ENCODE results near the gene GPR32. TPM values are rescaled to one million over a fixed set of nuclear protein-coding genes. Genes with fewer than 3 reads are reported as not detected.
"Not testable (repeated sequence)": the region's sequence is repeated elsewhere in the genome, so short reads cannot be mapped to it uniquely, and the experiment has no call there.

Gene GPR32
- polyA plus RNA-seq, 3 donors = not detected

GRCh38 chr19:50743537-50743936 lies 26.7 kb upstream of the GPR32 start:
- WGBS, 3 donors = 79 to 88% (median 83%) methylated on average over 6 of the region's 6 CpGs
- no peak overlapping the region for H3K27ac ChIP-seq (ENCODE audit: low read depth, low read length)

- 73 to 80% (median 79%) methylated on average over 10 of the region's 10 CpGs for WGBS, 3 donors
- H3K27ac ChIP-seq (ENCODE audit: low read depth, low read length) = no peak overlapping the region
Observed at GRCh38 chr19:50745221-50745620, 25.0 kb upstream of the GPR32 start.

GRCh38 chr19:50747141-50747540 lies 23.1 kb upstream of the GPR32 start:
- H3K27ac ChIP-seq (ENCODE audit: low read depth, low read length) = not testable (repeated sequence)
- 85 to 89% (median 87%) methylated on average over 14 of the region's 14 CpGs for WGBS, 3 donors

- 52 to 68% (median 54%) methylated on average over 6 of the region's 6 CpGs for WGBS, 3 donors
- no peak overlapping the region for H3K27ac ChIP-seq (ENCODE audit: low read depth, low read length)
Observed at GRCh38 chr19:50749490-50749889, 20.8 kb upstream of the GPR32 start.

- H3K27ac ChIP-seq (ENCODE audit: low read depth, low read length) = no peak overlapping the region
- 33 to 60% (median 52%) methylated on average over 15 of the region's 15 CpGs for WGBS, 3 donors
Observed at GRCh38 chr19:50750010-50750409, 20.3 kb upstream of the GPR32 start.

GRCh38 chr19:50753879-50754278 lies 16.4 kb upstream of the GPR32 start:
- H3K27ac ChIP-seq (ENCODE audit: low read depth, low read length) = no peak overlapping the region
- WGBS, 3 donors = 68 to 87% (median 75%) methylated on average over 4 of the region's 4 CpGs

- not testable (repeated sequence) for H3K27ac ChIP-seq (ENCODE audit: low read depth, low read length)
- WGBS, 3 donors = 60 to 69% (median 67%) methylated on average over 8 of the region's 8 CpGs
Observed at GRCh38 chr19:50756244-50756643, 14.0 kb upstream of the GPR32 start.

GRCh38 chr19:50757624-50758023 lies 12.6 kb upstream of the GPR32 start:
- WGBS, 3 donors = 86 to 96% (median 92%) methylated on average over 3 of the region's 3 CpGs
- not testable (repeated sequence) for H3K27ac ChIP-seq (ENCODE audit: low read depth, low read length)

GRCh38 chr19:50759076-50759475 lies 11.2 kb upstream of the GPR32 start:
- H3K27ac ChIP-seq (ENCODE audit: low read depth, low read length) = not testable (repeated sequence)
- WGBS, 3 donors = 71 to 89% (median 78%) methylated on average over 11 to 18 of the region's 18 CpGs

GRCh38 chr19:50759886-50760285 lies 10.4 kb upstream of the GPR32 start:
- no peak overlapping the region for H3K27ac ChIP-seq (ENCODE audit: low read depth, low read length)
- 66 to 78% (median 69%) methylated on average over 4 of the region's 4 CpGs for WGBS, 3 donors

- H3K27ac ChIP-seq (ENCODE audit: low read depth, low read length) = not testable (repeated sequence)
- WGBS, 3 donors = 49 to 67% (median 55%) methylated on average over 3 of the region's 3 CpGs
Observed at GRCh38 chr19:50761501-50761900, 8.8 kb upstream of the GPR32 start.

GRCh38 chr19:50763521-50763920 lies 6.7 kb upstream of the GPR32 start:
- WGBS, 3 donors = 59 to 64% (median 60%) methylated on average over 8 to 13 of the region's 13 CpGs
- not testable (repeated sequence) for H3K27ac ChIP-seq (ENCODE audit: low read depth, low read length)

GRCh38 chr19:50764409-50764808 lies 5.9 kb upstream of the GPR32 start:
- 57 to 77% (median 76%) methylated on average over 7 of the region's 7 CpGs for WGBS, 3 donors
- no peak overlapping the region for H3K27ac ChIP-seq (ENCODE audit: low read depth, low read length)

- H3K27ac ChIP-seq (ENCODE audit: low read depth, low read length) = not testable (repeated sequence)
- WGBS, 3 donors = 63 to 74% (median 71%) methylated on average over 11 to 12 of the region's 12 CpGs
Observed at GRCh38 chr19:50766746-50767145, 3.5 kb upstream of the GPR32 start.

- WGBS, 3 donors = 31 to 44% (median 35%) methylated on average over 5 of the region's 5 CpGs
- not testable (repeated sequence) for H3K27ac ChIP-seq (ENCODE audit: low read depth, low read length)
Observed at GRCh38 chr19:50767263-50767662, 3.0 kb upstream of the GPR32 start.

GRCh38 chr19:50768277-50768676 lies 2.0 kb upstream of the GPR32 start:
- no peak overlapping the region for H3K27ac ChIP-seq (ENCODE audit: low read depth, low read length)
- WGBS, 3 donors = 45 to 65% (median 61%) methylated on average over 5 of the region's 5 CpGs

GRCh38 chr19:50770888-50771287 lies 624 bp downstream of the GPR32 start:
- H3K27ac ChIP-seq (ENCODE audit: low read depth, low read length) = no peak overlapping the region
- 70 to 85% (median 79%) methylated on average over 13 of the region's 13 CpGs for WGBS, 3 donors

- 36 to 62% (median 57%) methylated on average over 2 of the region's 2 CpGs for whole genome bisulfite sequencing, 3 donors
- H3K27ac ChIP-seq (ENCODE audit: low read depth, low read length) = no peak overlapping the region
Observed at GRCh38 chr19:50772476-50772875, 2.2 kb downstream of the GPR32 start.

- H3K27ac ChIP-seq (ENCODE audit: low read depth, low read length) = not testable (repeated sequence)
- 75 to 85% (median 75%) methylated on average over 3 of the region's 3 CpGs for WGBS, 3 donors
Observed at GRCh38 chr19:50772912-50773311, 2.6 kb downstream of the GPR32 start.

GRCh38 chr19:50773454-50773853 lies 3.2 kb downstream of the GPR32 start:
- WGBS, 3 donors = 41 to 55% (median 54%) methylated on average over 7 of the region's 7 CpGs
- not testable (repeated sequence) for H3K27ac ChIP-seq (ENCODE audit: low read depth, low read length)

- no peak overlapping the region for H3K27ac ChIP-seq (ENCODE audit: low read depth, low read length)
- WGBS, 3 donors = 79 to 87% (median 80%) methylated on average over 5 of the region's 5 CpGs
Observed at GRCh38 chr19:50776131-50776530, 5.9 kb downstream of the GPR32 start.
